Astrocyte (in vitro differentiated cells and primary cell): ENCODE measurements around the gene NTM. TPM values are rescaled to one million over a fixed set of nuclear protein-coding genes. Genes with fewer than 3 reads are reported as not detected.

Experiments used
- DNase-seq: peaks from one replicate; pipeline ENCODE4 v3.0.0-alpha.2; 2010; ENCODE audit warnings: low read depth
- FAIRE-seq: peaks from 2 replicates; lab custom pipeline; 2011; peaks lifted over from hg19 to GRCh38; lab: Jason Lieb, UNC
- H2AFZ ChIP-seq: 2 replicates; pipeline ENCODE4 v1.6.0; 2012; ENCODE audit warnings: low read depth, low read length, inconsistent platforms
- H3K27ac ChIP-seq: 2 replicates; pipeline ENCODE4 v1.5.1; 2011; ENCODE audit warnings: low read depth, low read length, inconsistent platforms
- H3K27me3 ChIP-seq: 2 replicates; pipeline ENCODE4 v1.6.0; 2011; ENCODE audit warnings: low read length, inconsistent platforms; ENCODE audit not compliant: insufficient read depth
- H3K36me3 ChIP-seq: 2 replicates; pipeline ENCODE4 v1.5.1; 2011; ENCODE audit warnings: low read length, inconsistent platforms; ENCODE audit not compliant: insufficient read depth
- H3K4me1 ChIP-seq: 2 replicates; pipeline ENCODE4 v1.5.1; 2011; ENCODE audit warnings: low read length, inconsistent platforms; ENCODE audit not compliant: insufficient read depth
- H3K4me2 ChIP-seq: 2 replicates; pipeline ENCODE4 v1.6.0; 2012; ENCODE audit warnings: low read length, inconsistent platforms
- H3K4me3 ChIP-seq: 2 replicates; pipeline ENCODE4 v1.5.1; 2011; ENCODE audit warnings: low read depth, mild to moderate bottlenecking, low read length, inconsistent platforms; ENCODE audit not compliant: insufficient read depth
- H3K79me2 ChIP-seq: 2 replicates; pipeline ENCODE4 v1.6.0; 2012; ENCODE audit warnings: mild to moderate bottlenecking, low read length, inconsistent platforms; ENCODE audit not compliant: insufficient read depth
- H3K9ac ChIP-seq: 2 replicates; pipeline ENCODE4 v1.6.0; 2012; ENCODE audit warnings: mild to moderate bottlenecking, low read length, inconsistent platforms
- H3K9me3 ChIP-seq: 2 replicates; pipeline ENCODE4 v1.5.1; 2012; ENCODE audit warnings: low read depth, mild to moderate bottlenecking, low read length, inconsistent platforms; ENCODE audit not compliant: insufficient read depth
- H4K20me1 ChIP-seq: 2 replicates; pipeline ENCODE4 v1.6.0; 2012; ENCODE audit warnings: low read length, inconsistent platforms; ENCODE audit not compliant: insufficient read depth
- H3K27ac Mint-ChIP-seq: one replicate; pipeline ENCODE4 v1.8.0; 2021; ENCODE audit warnings: mild to moderate bottlenecking, mixed read lengths; ENCODE audit not compliant: unreplicated experiment
- H3K27me3 Mint-ChIP-seq: one replicate; pipeline ENCODE4 v1.8.0; 2021; ENCODE audit warnings: low read depth, mixed read lengths; ENCODE audit not compliant: unreplicated experiment
- H3K36me3 Mint-ChIP-seq: one replicate; pipeline ENCODE4 v1.8.0; 2021; ENCODE audit warnings: low read depth, mixed read lengths; ENCODE audit not compliant: unreplicated experiment
- H3K4me1 Mint-ChIP-seq: one replicate; pipeline ENCODE4 v1.8.0; 2021; ENCODE audit warnings: low read depth, mixed read lengths; ENCODE audit not compliant: unreplicated experiment
- H3K4me3 Mint-ChIP-seq: one replicate; pipeline ENCODE4 v1.8.0; 2021; ENCODE audit warnings: mild to moderate bottlenecking, moderate library complexity, mixed read lengths; ENCODE audit not compliant: unreplicated experiment
- H3K9me3 Mint-ChIP-seq: one replicate; pipeline ENCODE4 v1.8.0; 2021; ENCODE audit warnings: mild to moderate bottlenecking, mixed read lengths; ENCODE audit not compliant: unreplicated experiment
- EZH2 ChIP-seq: IDR thresholded peaks from 2 replicates; pipeline ENCODE4 v1.6.1; 2012; ENCODE audit warnings: mild to moderate bottlenecking, low read length, inconsistent platforms; ENCODE audit not compliant: insufficient read depth
- total RNA-seq: library from RNA; stranded (reverse); gene quantifications from 2 replicates; pipeline ENCODE4 v1.2.1, GENCODE V29; 2021
- TF ChIP-seq, protein P1 (sequence below): IDR thresholded peaks from 2 replicates; pipeline ENCODE4 v1.5.1; 2011; ENCODE audit warnings: low read depth, mild to moderate bottlenecking, inconsistent platforms, low read length, moderate library complexity; ENCODE audit not compliant: insufficient read depth

Gene NTM
- total RNA-seq, 1 donor from 2014 or later, result 98.2 TPM

DNA sequence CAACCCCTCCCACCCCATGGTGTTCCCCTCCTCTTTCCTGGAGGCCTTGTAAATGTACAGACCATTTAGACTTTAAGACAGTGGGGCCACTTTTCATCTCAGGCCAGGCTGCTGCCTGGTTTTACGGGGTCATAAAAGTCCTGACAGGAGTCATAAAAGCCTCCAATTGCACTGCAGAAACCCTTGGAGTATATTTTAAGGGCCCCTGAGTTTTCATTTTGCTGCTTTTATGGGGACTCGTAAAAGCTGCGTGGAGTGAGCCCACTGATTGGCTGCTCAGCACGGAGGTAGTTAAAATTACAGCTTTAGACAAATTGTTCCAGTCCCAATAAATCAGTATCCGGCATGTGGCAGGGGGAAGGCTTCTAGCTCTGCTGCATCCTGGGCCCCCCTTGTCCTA lies 627.6 kb downstream of the NTM start:
- peaks cover 16% of the 10 kb centered on the region for H3K36me3 Mint-ChIP-seq
- FAIRE-seq, result no peak
- Histone ChIP-seq H3K79me2 (peaks cover 9% of the 10 kb centered on the region), H3K9ac (no peak overlapping the region), H3K4me2 (no peak overlapping the region), H4K20me1 (no peaks in the 10 kb centered on the region), H2AFZ (no peak overlapping the region), H3K9me3 (peaks cover 11% of the 10 kb centered on the region), H3K27ac (no peak overlapping the region), H3K4me3 (no peak overlapping the region), H3K4me1 (no peaks in the 10 kb centered on the region), H3K36me3 (peaks cover 9% of the 10 kb centered on the region), H3K27me3 (no peaks in the 10 kb centered on the region)
- H3K27me3 Mint-ChIP-seq, result no peaks in the 10 kb centered on the region
- no peak overlapping the region for H3K4me3 Mint-ChIP-seq
- no peak overlapping the region for H3K27ac Mint-ChIP-seq
- no peak for DNase-seq
- no peaks in the 10 kb centered on the region for H3K4me1 Mint-ChIP-seq
- no peak for TF ChIP-seq EZH2
- TF ChIP-seq, protein P1, sequence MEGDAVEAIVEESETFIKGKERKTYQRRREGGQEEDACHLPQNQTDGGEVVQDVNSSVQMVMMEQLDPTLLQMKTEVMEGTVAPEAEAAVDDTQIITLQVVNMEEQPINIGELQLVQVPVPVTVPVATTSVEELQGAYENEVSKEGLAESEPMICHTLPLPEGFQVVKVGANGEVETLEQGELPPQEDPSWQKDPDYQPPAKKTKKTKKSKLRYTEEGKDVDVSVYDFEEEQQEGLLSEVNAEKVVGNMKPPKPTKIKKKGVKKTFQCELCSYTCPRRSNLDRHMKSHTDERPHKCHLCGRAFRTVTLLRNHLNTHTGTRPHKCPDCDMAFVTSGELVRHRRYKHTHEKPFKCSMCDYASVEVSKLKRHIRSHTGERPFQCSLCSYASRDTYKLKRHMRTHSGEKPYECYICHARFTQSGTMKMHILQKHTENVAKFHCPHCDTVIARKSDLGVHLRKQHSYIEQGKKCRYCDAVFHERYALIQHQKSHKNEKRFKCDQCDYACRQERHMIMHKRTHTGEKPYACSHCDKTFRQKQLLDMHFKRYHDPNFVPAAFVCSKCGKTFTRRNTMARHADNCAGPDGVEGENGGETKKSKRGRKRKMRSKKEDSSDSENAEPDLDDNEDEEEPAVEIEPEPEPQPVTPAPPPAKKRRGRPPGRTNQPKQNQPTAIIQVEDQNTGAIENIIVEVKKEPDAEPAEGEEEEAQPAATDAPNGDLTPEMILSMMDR, result no peak
- H3K9me3 Mint-ChIP-seq, result peaks cover 14% of the 10 kb centered on the region

DNA sequence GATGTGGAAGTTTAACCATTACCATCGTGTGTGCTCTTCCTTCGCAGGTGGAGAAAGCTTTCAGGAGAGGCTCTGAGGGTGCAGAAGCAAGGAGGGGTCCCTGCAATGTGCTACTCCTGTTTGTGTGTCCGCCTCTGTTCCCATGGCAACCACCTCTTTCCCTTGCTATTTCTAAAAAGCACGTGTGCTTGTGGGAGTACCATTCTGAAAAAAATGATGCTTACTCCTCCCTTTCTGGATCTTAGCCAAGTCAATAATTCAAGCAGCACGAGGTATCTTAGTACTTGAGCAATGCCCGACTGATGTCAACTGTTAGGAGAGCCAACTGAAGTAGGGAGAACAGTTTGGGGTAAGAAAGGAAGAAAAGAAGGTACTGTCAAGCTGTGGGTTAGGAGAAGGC lies 628.7 kb downstream of the NTM start:
- Mint-ChIP-seq H3K9me3 (peaks cover 14% of the 10 kb centered on the region), H3K36me3 (peaks cover 16% of the 10 kb centered on the region), H3K27me3 (no peaks in the 10 kb centered on the region), H3K27ac (no peak overlapping the region), H3K4me3 (no peak overlapping the region), H3K4me1 (peaks cover 2% of the 10 kb centered on the region)
- Histone ChIP-seq H3K27ac (no peak overlapping the region), H3K36me3 (peaks cover 9% of the 10 kb centered on the region), H3K4me3 (no peak overlapping the region), H4K20me1 (no peaks in the 10 kb centered on the region), H3K9me3 (peaks cover 11% of the 10 kb centered on the region), H2AFZ (no peak overlapping the region), H3K9ac (no peak overlapping the region), H3K79me2 (peaks cover 9% of the 10 kb centered on the region), H3K27me3 (no peaks in the 10 kb centered on the region), H3K4me1 (no peaks in the 10 kb centered on the region), H3K4me2 (no peak overlapping the region)
- TF ChIP-seq, protein P1, result no peak
- no peak for TF ChIP-seq EZH2
- no peak for DNase-seq
- FAIRE-seq, result no peak

DNA sequence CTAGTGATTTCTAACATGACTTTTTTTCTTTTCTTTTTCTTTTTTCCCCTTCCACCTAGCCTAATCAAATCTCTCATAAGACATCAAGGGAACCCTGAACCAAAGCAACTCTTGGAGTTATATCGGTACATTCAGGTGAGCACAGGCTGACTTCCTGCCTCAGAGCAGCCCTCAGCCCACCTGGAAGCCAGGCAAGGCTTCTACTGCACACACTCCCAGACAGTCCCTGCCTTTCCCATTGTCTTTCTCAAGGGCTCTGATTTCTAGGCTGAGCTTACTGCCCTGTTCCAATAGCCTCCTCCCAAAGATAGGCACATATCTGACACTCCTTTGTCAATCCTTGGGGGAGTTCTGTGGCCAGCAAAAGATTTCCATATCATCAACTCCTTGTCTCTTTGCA lies 629.5 kb downstream of the NTM start:
- no peak for TF ChIP-seq EZH2
- TF ChIP-seq, protein P1, result no peak
- Histone ChIP-seq H3K4me1 (no peaks in the 10 kb centered on the region), H3K36me3 (peaks cover 7% of the 10 kb centered on the region), H3K9me3 (peaks cover 11% of the 10 kb centered on the region), H2AFZ (no peak overlapping the region), H3K4me3 (no peak overlapping the region), H3K27me3 (no peaks in the 10 kb centered on the region), H3K9ac (no peak overlapping the region), H3K27ac (no peak overlapping the region), H4K20me1 (no peaks in the 10 kb centered on the region), H3K79me2 (peaks cover 12% of the 10 kb centered on the region), H3K4me2 (no peak overlapping the region)
- Mint-ChIP-seq H3K27me3 (no peaks in the 10 kb centered on the region), H3K4me3 (no peak overlapping the region), H3K9me3 (peaks cover 14% of the 10 kb centered on the region), H3K36me3 (peaks cover 16% of the 10 kb centered on the region), H3K4me1 (peaks cover 2% of the 10 kb centered on the region), H3K27ac (no peak overlapping the region)
- DNase-seq (no peak), FAIRE-seq (no peak)
